Fibroblast of villous mesenchyme (primary cell): ENCODE results near the gene IPCEF1. TPM values are rescaled to one million over a fixed set of nuclear protein-coding genes. Genes with fewer than 3 reads are reported as not detected.

ENCODE experiments used
- DNase-seq: peaks from one replicate; pipeline ENCODE4 v3.0.0-alpha.2; 2010; ENCODE audit warnings: low read depth
- H3K4me3 ChIP-seq: 2 replicates; pipeline ENCODE4 v1.5.1; 2011; ENCODE audit warnings: low read depth, mild to moderate bottlenecking, low read length
- total RNA-seq: library from RNA; depleted of rRNA; stranded (reverse); fragments of >200 nt; gene quantifications from 2 replicates; pipeline ENCODE4 v1.2.3, GENCODE V29; 2012
- TF ChIP-seq, protein P1 (sequence below): IDR thresholded peaks from 2 replicates; pipeline ENCODE4 v1.5.1; 2012; ENCODE audit warnings: low read depth, mild to moderate bottlenecking, low read length; ENCODE audit not compliant: insufficient read depth

Gene IPCEF1
- total RNA-seq, 1 donor = 0.86 TPM

GRCh38 chr6:154301839-154302752 lies 54.5 kb downstream of the IPCEF1 start:
- peak; percentile 89 for DNase-seq
- TF ChIP-seq, protein P1, sequence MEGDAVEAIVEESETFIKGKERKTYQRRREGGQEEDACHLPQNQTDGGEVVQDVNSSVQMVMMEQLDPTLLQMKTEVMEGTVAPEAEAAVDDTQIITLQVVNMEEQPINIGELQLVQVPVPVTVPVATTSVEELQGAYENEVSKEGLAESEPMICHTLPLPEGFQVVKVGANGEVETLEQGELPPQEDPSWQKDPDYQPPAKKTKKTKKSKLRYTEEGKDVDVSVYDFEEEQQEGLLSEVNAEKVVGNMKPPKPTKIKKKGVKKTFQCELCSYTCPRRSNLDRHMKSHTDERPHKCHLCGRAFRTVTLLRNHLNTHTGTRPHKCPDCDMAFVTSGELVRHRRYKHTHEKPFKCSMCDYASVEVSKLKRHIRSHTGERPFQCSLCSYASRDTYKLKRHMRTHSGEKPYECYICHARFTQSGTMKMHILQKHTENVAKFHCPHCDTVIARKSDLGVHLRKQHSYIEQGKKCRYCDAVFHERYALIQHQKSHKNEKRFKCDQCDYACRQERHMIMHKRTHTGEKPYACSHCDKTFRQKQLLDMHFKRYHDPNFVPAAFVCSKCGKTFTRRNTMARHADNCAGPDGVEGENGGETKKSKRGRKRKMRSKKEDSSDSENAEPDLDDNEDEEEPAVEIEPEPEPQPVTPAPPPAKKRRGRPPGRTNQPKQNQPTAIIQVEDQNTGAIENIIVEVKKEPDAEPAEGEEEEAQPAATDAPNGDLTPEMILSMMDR = no peak
- no peak overlapping the region for H3K4me3 ChIP-seq

- peak; percentile 64 for DNase-seq
- no peak overlapping the region for H3K4me3 ChIP-seq
- TF ChIP-seq, protein P1 = no peak
Observed at GRCh38 chr6:154301086-154301625, 55.4 kb downstream of the IPCEF1 start.

GRCh38 chr6:154298297-154298696 lies 58.3 kb downstream of the IPCEF1 start:
- peak; percentile 40 for DNase-seq
- TF ChIP-seq, protein P1 = no peak
- H3K4me3 ChIP-seq = no peak overlapping the region

GRCh38 chr6:154297721-154298120 lies 58.9 kb downstream of the IPCEF1 start:
- H3K4me3 ChIP-seq = no peak overlapping the region
- DNase-seq = peak; percentile 64
- TF ChIP-seq, protein P1 = no peak

DNA sequence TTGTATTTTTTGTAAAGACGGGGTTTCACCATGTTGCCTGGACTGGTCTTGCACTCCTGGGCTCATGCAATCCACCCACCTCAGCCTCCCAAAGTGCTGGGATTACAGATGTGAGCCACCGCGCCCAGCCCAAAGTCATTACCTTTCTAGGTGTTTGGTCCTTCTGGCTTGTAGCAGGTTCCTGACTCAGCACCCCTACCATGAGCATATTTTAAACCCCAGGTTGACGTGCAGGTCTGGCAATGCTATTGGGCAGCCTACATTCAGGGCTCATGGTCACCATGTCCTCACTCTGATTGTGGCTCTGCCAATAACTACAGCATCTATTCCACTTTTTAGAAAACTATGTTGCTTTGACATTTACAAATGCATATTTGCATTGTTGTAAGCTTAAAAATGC lies 59.4 kb downstream of the IPCEF1 start:
- no peak for DNase-seq
- no peak overlapping the region for H3K4me3 ChIP-seq
- TF ChIP-seq, protein P1 = no peak

DNA sequence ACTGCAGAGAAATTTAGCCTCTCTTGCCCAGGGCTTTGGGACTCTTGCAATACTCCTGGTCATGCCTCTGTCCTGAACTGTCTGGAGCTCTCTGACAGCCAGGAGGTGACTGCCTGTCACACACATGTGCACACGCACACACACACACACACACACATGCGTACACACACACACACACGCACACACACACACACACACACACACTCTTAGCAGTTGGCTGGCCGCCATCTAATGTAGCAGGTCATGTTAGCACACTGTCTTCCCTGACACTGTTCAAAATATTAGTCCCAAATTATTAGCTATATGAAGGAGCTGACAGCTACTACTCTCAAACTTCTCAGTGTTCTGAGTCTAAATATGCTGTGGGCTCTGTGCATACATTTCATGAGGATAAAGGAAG lies 60.9 kb downstream of the IPCEF1 start:
- TF ChIP-seq, protein P1 = no peak

More for the DNA sequence above, 60.9 kb downstream of the IPCEF1 start:
- no peak overlapping the region for H3K4me3 ChIP-seq
- DNase-seq = no peak
